GM19372 (cell line): ENCODE measurements around the gene MAP1LC3B2.

Experiments
- ATAC-seq: cut with Tn5 transposase; IDR thresholded peaks from one replicate; pipeline ENCODE4 v1.9.1; 2021; ENCODE audit warnings: mild to moderate bottlenecking, low read depth, moderate library complexity; ENCODE audit not compliant: unreplicated experiment

Gene MAP1LC3B2

DNA sequence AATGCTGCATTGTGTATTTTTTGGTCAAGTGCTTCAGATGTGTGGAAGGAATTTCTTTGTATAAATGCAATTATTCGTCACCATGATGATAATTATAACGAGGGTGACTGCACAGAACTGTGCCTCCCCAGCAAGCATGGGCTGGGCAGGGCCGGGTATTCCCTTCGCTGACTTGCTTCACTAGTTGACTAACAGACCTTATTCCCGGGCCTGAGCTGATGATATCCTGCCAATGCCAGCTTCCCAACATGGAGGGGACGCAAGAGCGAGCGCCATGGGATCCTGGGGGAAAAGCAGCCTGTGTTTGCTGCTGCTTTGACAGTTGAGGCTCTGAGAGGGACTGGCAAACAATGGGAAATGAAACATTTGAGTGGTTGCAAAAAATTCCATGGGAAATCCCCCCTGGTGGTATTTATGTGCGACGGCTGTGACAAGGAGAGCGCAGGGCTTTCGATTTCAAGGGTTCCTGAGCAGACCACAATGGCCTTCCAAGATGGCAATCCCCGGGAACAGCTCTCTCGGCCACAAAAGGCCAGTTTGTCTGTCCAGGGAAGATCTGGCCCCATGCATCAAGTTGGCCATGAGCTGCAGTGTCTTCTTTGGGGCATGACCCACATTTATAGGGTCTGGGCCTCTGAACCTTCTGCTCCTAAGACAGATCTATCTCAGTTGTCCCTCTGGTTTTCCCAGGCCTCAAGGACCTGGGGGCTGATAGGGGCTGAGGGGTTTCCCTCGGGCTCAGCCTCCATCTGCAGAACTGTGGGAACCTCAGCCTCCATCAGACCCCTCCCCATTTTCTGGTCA, 21.9 kb upstream of the MAP1LC3B2 start:
- peak; percentile 27 for ATAC-seq

GRCh38 chr12:116538076-116538591, 21.0 kb upstream of the MAP1LC3B2 start:
- peak; percentile 55 for ATAC-seq

- no peak for ATAC-seq
Measured at GRCh38 chr12:116538682-116539305, 20.4 kb upstream of the MAP1LC3B2 start.

DNA sequence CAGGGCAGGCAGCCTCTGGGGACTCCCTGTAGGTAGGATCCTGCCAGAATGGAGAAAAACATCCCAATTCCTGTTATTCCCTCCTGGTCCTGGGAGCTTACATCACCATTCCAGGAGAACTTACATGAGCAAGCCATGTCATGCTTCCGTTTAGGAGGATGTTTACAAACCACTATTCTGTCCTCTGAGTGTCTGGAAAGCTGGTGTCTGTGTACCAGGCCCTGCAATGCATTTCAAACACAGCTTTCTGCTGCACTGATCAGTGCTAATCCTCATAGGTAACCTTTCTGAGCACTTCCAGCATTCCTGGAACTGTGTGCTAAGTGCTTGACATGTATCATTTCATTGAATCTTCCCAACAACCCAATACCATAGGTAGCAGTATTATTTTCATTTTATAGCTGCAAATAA, 19.8 kb upstream of the MAP1LC3B2 start:
- ATAC-seq: no peak

GRCh38 chr12:116539905-116540482, 19.2 kb upstream of the MAP1LC3B2 start:
- no peak for ATAC-seq

- no peak for ATAC-seq
Measured at GRCh38 chr12:116540622-116541152, 18.5 kb upstream of the MAP1LC3B2 start.

GRCh38 chr12:116541547-116542344, 17.4 kb upstream of the MAP1LC3B2 start:
- no peak for ATAC-seq

- ATAC-seq: no peak
Measured at GRCh38 chr12:116542345-116542956, 16.7 kb upstream of the MAP1LC3B2 start.

- no peak for ATAC-seq
Measured at GRCh38 chr12:116544656-116545055, 14.5 kb upstream of the MAP1LC3B2 start.

GRCh38 chr12:116545144-116545543, 14.0 kb upstream of the MAP1LC3B2 start:
- no peak for ATAC-seq

- ATAC-seq: no peak
Measured at GRCh38 chr12:116545936-116546335, 13.2 kb upstream of the MAP1LC3B2 start.

- ATAC-seq: peak; percentile 90
Measured at GRCh38 chr12:116547955-116548501, 11.2 kb upstream of the MAP1LC3B2 start.

GRCh38 chr12:116549993-116550392, 9.2 kb upstream of the MAP1LC3B2 start:
- no peak for ATAC-seq

GRCh38 chr12:116551151-116551550, 8.0 kb upstream of the MAP1LC3B2 start:
- no peak for ATAC-seq

DNA sequence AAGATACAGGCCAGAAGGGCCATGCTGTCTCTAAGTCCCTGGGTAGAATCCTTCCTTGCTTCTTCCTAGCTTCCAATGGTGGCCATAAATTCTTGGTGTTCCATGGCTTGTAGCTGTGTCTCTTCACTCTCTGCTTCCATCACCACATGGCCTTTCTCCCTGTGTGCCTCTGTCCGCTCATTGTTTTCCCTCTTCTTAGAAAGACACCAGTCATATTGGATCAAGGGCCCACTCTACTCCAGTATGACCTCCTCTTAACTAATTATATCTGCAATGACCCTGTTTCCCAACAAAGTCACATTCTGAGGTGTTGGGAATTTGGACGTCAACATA, 7.6 kb upstream of the MAP1LC3B2 start:
- ATAC-seq: no peak

DNA sequence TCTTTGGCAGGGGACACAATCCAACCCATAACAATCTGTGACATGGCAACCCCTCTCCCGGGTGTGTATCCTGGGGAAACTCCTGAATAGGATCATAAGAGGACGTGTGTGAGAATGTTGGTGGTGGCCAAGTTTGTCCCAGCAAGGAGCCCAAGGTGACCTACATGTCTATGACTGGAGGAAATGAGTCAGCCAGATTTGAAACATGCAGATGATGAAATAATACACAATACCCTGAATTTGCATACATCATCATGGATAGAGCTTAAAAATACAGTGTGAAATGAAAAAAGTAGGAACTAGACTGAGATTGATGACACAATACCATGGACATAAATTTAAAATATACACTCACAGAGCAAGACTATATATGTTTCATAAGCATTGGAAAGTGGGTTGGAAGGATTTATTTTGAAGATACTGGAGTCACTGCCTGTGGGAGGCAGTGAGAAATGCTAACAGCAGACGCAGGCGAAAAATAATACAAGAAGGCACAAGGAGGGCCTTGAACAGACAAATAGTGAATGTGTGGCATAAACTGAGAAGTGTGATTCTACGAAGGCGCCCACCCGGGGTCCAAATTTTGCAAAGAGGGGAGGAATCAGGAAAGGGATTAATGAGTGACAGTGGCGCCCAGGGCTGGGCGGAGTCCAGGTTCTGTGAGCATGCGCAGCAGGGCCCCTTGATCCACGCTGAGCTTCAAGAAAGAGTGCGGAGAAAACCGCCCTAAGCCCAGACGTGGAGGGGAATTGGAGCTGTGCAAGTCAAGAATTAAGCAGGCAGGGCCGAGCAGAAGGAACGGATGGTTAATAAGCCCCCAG, 7.0 kb upstream of the MAP1LC3B2 start:
- ATAC-seq: no peak

GRCh38 chr12:116552773-116553373, 6.3 kb upstream of the MAP1LC3B2 start:
- no peak for ATAC-seq

DNA sequence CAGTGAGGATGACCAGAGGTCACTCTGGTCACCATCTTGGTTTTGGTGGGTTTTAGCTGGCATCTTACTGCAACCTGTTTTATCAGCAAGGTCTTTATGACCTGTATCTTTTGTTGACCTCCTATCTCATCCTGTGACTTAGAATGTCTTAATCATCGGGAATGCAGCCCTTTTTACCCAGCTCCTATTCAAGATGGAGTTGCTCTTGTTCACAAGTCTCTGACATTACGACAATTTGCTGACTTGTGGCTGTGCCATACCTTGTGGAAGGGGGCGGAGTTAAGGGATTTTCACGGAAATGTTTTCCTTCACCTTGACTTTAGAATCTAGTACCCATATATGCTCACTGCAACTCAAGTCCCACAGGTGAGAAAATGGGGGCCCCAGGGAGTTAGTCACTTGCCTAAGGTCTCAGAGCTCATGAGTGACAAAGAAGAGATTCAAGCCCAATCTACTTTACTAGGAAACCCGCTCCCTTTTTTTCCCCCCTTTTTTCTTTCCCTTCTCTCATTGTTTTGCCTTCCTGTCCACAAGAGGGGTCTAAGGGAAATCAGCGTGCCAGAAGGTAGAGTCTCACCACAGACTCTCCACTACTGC, 2.7 kb upstream of the MAP1LC3B2 start:
- ATAC-seq: no peak
